Subcutaneous adipose tissue (tissue), 4 donors: Measurements from ENCODE around the gene CDC42EP4. TPM values are rescaled to one million over a fixed set of nuclear protein-coding genes. Genes with fewer than 3 reads are reported as not detected.

Source experiments
- total RNA-seq, 4 donors: library from RNA; depleted of rRNA; stranded (reverse); fragments of >200 nt; gene quantifications; one replicate each; pipeline ENCODE4 v1.1.0, GENCODE V29; 2016
- TF ChIP-seq, protein P1 (sequence below): fragments of 450-650 bp; IDR thresholded peaks from one replicate; pipeline ENCODE4 v1.5.1; 2016; ENCODE audit warnings: low read depth, mild to moderate bottlenecking, control low read depth, antibody characterized with exemption, moderate library complexity

Gene CDC42EP4
- total RNA-seq, 4 donors from 2014 or later, result 39.9 to 200 (median 75.4) TPM

DNA sequence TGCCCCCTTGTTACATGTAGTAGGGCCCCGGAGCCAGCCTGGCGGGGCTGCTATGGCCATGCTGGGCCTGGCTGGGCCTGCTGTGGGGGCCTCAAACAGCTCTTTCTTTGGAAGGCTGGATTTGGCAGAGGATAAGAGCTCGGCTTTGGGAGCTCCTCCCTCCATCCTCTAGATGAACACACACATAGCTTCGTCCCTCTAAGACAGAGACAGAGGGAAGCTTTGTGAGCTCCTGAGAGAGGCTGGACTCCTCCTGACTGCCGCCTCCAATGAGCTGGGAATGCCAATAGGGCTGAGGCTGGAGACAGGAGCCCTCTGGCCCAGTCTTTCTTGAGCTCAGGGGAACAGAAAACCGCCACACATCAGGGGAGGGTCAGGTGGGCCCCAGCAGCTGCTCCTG, 37.3 kb upstream of the CDC42EP4 start:
- TF ChIP-seq, protein P1, sequence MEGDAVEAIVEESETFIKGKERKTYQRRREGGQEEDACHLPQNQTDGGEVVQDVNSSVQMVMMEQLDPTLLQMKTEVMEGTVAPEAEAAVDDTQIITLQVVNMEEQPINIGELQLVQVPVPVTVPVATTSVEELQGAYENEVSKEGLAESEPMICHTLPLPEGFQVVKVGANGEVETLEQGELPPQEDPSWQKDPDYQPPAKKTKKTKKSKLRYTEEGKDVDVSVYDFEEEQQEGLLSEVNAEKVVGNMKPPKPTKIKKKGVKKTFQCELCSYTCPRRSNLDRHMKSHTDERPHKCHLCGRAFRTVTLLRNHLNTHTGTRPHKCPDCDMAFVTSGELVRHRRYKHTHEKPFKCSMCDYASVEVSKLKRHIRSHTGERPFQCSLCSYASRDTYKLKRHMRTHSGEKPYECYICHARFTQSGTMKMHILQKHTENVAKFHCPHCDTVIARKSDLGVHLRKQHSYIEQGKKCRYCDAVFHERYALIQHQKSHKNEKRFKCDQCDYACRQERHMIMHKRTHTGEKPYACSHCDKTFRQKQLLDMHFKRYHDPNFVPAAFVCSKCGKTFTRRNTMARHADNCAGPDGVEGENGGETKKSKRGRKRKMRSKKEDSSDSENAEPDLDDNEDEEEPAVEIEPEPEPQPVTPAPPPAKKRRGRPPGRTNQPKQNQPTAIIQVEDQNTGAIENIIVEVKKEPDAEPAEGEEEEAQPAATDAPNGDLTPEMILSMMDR, result no peak

DNA sequence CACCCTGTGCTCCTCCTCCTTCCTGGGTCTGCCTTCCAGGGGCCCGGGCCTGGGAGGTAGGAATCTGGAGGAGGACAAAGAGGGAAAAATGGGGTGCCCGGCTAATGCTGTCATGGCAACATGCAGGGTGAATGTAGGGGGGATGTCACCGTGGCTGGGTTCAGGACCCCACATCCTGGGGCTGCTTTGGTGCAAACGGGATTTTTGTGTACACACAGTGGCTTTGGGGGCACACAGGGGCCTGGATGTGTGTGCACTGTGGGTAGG, 37.0 kb upstream of the CDC42EP4 start:
- TF ChIP-seq, protein P1, result no peak

DNA sequence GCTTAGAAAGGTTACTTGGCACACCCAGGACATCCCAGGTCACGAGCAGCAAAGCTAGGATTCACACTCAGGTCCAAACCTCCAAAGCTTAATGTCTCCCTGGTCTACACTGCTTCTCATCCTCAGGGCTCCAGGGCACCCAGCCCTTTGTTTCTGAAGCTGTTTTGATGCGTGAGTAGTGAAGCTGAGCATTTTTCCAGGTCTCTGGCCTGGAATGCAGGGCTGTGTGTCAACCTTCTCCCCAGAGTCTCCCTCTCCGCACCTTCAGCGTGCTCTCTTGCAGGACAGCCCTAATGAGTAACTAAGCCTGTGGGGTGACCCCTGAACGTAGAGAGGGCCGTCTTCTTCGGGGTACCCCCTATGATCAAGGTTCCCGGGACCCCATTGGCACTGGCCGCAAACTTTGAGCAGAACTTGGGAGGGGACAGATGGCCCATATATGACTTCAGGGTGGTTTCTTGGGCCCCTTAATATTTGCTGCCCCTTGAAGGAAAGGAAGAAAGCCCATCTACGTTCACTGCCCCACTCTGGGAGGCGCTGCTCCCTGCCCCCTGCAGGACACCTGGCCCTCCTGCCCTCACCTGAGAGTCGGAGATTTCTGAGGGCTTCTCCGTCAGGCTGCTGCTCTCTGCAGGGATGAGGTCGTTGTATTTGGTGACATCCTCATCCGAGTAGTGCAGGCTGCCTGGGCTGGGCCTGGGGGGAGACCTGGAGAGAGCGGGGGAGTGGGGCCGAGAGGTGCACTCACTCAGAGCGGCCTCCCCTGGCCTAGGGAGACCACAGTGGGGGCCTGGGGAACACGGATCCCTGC, 36.4 kb upstream of the CDC42EP4 start:
- TF ChIP-seq, protein P1, result no peak

DNA sequence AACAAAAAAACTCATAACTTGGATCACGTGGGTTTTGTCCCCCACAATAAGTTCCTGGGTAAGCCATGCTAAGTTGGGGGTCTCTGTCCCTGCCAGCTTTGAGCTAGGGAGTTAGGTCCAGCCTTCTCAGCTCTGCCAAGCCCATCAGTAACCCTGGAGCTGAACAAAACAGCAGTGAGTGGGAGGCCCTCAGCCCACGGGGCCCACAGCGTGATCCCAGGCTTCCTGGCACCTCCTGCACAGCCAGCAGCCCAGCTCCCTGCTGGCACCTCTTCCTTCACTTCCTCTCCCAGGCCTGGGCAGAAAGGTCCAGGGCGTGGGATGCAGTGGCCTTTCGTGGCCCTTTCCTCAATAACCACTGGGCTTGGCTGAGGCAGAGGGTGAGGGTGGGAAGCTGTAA, 35.5 kb upstream of the CDC42EP4 start:
- TF ChIP-seq, protein P1, result no peak

DNA sequence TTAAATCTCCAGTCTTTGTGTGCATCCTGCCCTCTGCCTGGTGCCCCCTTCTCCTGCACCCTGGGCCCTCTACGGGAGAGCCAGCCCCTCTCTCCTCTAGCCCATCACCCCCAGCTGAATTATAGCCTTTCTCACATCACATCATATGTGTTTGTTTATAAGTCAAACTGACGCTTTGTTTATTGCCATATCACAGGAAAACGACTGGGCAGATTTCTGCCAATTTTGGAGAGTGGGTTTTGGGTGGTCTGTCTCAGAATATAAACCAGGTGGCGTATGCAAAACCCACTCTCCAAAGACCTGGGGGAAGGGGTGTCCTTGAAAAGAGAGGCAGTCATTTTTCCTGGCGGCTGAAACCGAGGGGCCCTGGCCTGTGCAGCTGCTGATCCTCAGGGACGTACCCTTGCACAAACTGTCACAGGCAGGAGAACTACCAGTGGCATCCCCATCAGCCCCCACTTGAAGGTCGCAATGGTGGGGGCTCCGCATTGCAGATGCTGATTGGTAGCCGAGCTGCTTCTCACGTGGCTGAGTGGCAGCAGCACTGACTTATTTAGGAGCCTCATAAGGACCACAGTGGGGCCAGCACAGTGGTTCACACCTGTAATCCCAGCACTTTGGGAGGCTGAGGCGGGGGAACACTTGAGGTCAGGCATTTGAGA, 34.8 kb upstream of the CDC42EP4 start:
- TF ChIP-seq, protein P1, result no peak

DNA sequence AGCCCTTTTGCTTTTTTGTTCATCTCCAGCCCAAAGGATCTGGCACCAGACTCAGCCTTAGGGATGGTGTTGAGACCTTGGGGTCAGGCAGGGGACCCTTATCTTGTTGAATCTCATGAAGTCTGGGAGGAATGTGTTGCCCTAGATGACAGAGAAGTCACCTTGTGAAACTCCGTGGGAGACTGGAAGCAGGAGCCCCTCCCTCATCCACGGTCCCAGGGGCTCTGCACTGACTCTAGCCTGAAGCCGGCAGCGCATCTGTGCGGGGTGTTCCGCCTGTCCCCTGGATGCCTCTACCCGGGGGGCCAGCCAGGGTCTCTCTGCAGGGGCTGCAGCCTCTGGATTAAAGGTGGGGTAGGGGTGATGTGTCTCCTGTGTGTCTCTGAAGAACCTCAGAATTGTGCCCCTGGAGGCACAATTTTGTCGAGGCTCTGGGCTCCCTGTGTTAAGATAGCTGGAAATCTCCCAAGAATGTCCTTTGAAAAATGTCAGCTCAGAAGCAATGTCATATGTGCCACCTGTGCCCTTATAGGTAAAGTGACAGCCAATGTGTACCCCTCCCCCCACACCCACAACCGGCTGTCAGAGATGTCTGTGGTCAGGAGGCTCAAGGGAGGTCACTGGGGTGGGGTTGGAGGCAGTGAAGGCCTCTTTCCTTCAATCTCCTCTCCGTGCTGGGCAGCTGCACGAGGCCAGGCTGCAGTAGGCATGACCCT, 32.1 kb upstream of the CDC42EP4 start:
- TF ChIP-seq, protein P1, result no peak

DNA sequence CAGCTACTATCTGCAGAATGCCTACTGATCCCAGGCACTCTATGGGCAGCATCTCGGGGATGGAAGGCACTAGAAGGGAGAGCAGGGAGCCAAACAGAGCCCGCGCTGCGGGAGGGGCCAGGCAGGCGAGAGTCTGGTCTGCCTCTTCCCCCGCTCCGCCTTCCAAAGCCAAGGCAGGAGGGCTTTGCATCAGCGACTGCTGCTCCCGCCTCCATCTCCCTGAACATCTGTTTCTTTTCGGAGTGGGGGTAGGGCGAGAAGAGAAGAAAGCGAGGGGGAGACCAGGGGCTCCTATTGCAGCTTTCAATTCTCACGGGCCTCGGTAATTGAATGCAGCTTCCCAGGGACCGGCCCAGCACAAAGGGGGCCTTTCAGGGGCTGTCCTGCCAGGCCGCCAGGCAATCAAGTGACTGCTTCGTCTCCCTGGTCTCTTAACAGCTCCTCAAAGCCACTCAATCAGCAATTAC, 31.4 kb upstream of the CDC42EP4 start:
- TF ChIP-seq, protein P1, result no peak
